ENCODE measurements around the gene CPAMD8. TPM values are rescaled to one million over a fixed set of nuclear protein-coding genes. Genes with fewer than 3 reads are reported as not detected.

The CPAMD8 gene
- total and polyA plus RNA-seq, 2 of the 8 experiments (the other 6 are each of a cell fraction or from before 2014, with no cell fraction given) = 6.1 to 9.2 TPM

GRCh38 chr19:16888629-16889365 lies 137.8 kb downstream of the CPAMD8 start, which contains the start of gene F2RL3 (continued):
- TF ChIP-seq CTCF (IDR thresholded peaks at IDR 0.05; ENCODE audit: control extremely low read depth in 1 of 3, insufficient read depth in 1 of 3, low read depth in 1 of 3, low read length in 3 of 3) (no peak), RFX5 (IDR thresholded peaks at IDR 0.05; ENCODE audit: borderline replicate concordance, low read depth, low read length) (no peak), POLR2AphosphoS5 (IDR thresholded peaks at IDR 0.05; ENCODE audit: low read depth, low read length) (no peak)

All from H1 (cell line).